Panc1 (cell line): ENCODE measurements around the gene ORC5. TPM values are rescaled to one million over a fixed set of nuclear protein-coding genes. Genes with fewer than 3 reads are reported as not detected.

Experiments used
- ATAC-seq: fragments of 200-7000 bp; cut with Tn5 transposase; 2 replicates; pipeline ENCODE4 v1.9.1; 2020; ENCODE audit warnings: mild to moderate bottlenecking, moderate library complexity
- BruUV-seq: library from RNA; stranded (reverse); fragments of 400-500 nt; replicated peaks from 2 replicates; lab custom pipeline; 2021; lab: Mats Ljungman, UMichigan
- CTCF ChIA-PET: fragments of 300-600 bp; sonication (Branson Sonifier 250); formaldehyde crosslinking; loops from one replicate; lab custom pipeline; 2022; ENCODE audit warnings: antibody characterized with exemption; lab: Charles Lee
- POLR2A ChIA-PET: fragments of 300-600 bp; sonication (Branson Sonifier 250); formaldehyde crosslinking; loops from one replicate; lab custom pipeline; 2022; ENCODE audit warnings: antibody characterized with exemption; lab: Charles Lee
- DNase-seq: peaks from one replicate; pipeline ENCODE4 v3.0.0-alpha.2; 2010; ENCODE audit warnings: low read depth, low spot score
- H3K27ac ChIP-seq: 2 replicates; pipeline ENCODE4 v1.5.1; 2011; ENCODE audit warnings: mild to moderate bottlenecking, low read length, inconsistent platforms
- H3K27me3 ChIP-seq: fragments of 200-500 bp; sonication (Bioruptor generic); 2 replicates; pipeline ENCODE4 v1.6.0; 2014; ENCODE audit warnings: low read length, inconsistent platforms; ENCODE audit not compliant: control insufficient read depth, insufficient read depth
- H3K36me3 ChIP-seq: fragments of 200-500 bp; sonication (Bioruptor generic); 2 replicates; pipeline ENCODE4 v1.5.1; 2014; ENCODE audit warnings: inconsistent platforms, mild to moderate bottlenecking, low read length, moderate library complexity; ENCODE audit not compliant: control insufficient read depth, insufficient read depth
- H3K4me1 ChIP-seq: 2 replicates; pipeline ENCODE4 v1.5.1; 2011; ENCODE audit warnings: inconsistent platforms, mild to moderate bottlenecking, low read length, moderate library complexity; ENCODE audit not compliant: control insufficient read depth, insufficient read depth
- H3K4me3 ChIP-seq, 2 experiments: 2 replicates each; pipeline ENCODE4 v1.5.1; 2011 to 2012; ENCODE audit warnings: low read depth in 2 of 2, low read length in 2 of 2, mild to moderate bottlenecking in 2 of 2, inconsistent platforms in 1 of 2, moderate library complexity in 1 of 2
- H3K9me3 ChIP-seq: fragments of 200-500 bp; sonication (Bioruptor generic); 2 replicates; pipeline ENCODE4 v1.5.1; 2014; ENCODE audit warnings: low read depth, mild to moderate bottlenecking, inconsistent platforms, low read length, moderate library complexity; ENCODE audit not compliant: control insufficient read depth, insufficient read depth
- CTCF ChIP-seq: fragments of 450-650 bp; IDR thresholded peaks from 2 replicates; pipeline ENCODE4 v1.5.1; 2017; ENCODE audit warnings: mild to moderate bottlenecking
- POLR2AphosphoS5 ChIP-seq: IDR thresholded peaks from 2 replicates; pipeline ENCODE4 v1.6.1; 2012; ENCODE audit warnings: mild to moderate bottlenecking, low read depth, low read length, moderate library complexity
- SIN3A ChIP-seq: IDR thresholded peaks from 2 replicates; pipeline ENCODE4 v1.6.1; 2012; ENCODE audit warnings: low read depth, mild to moderate bottlenecking, low read length, moderate library complexity, borderline replicate concordance; ENCODE audit not compliant: insufficient read depth
- TCF7L2 ChIP-seq: IDR thresholded peaks from 2 replicates; pipeline ENCODE4 v1.6.1; 2011; ENCODE audit warnings: mild to moderate bottlenecking, low read depth, low read length, inconsistent platforms
- in situ Hi-C: cut with HindIII; loops from 2 replicates; pipeline ENCODE4 v1.10.0; 2016; ENCODE audit warnings: low sequenced_read_pairs, low pct_unique_long_range_greater_than_20kb
- intact Hi-C: fragments of 100-400 bp; cut with micrococcal nuclease; formaldehyde crosslinking; loops from one replicate; pipeline ENCODE4 v1.10.0; 2022; ENCODE audit not compliant: unreplicated experiment
- total RNA-seq: library from RNA; stranded (reverse); gene quantifications from one replicate; pipeline ENCODE4 v1.2.1, GENCODE V29; 2021; ENCODE audit not compliant: unreplicated experiment
- TF ChIP-seq, protein P1 (sequence below), 2 experiments: IDR thresholded peaks; 2 replicates each; pipeline ENCODE4 v1.6.1; 2011 to 2012; ENCODE audit warnings: low read depth in 2 of 2, control low read depth in 1 of 2, low read length in 1 of 2, mild to moderate bottlenecking in 1 of 2, moderate library complexity in 1 of 2; ENCODE audit not compliant: insufficient read depth in 1 of 2

The ORC5 gene
- total RNA-seq, 1 experiment from 2014 or later = 24.6 TPM

DNA sequence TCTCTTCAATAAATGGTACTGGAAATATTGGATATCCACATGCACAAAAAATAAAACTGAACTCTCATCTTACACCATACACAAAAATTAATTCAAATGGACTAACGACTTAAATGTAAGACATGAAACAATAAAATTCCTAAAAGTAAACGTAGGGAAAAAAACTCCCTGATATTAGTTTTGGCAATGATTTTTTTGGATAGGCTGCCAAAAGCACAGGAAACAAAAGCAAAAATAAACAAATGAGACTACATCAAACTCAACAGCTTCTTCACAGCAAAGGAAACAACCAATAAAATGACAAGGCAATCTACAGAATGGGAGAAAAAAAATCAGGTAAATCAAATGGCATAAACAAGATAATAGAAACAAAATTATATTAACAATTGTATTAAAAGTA, 65.7 kb downstream of the ORC5 start:
- no peak for TF ChIP-seq TCF7L2
- no peak for TF ChIP-seq SIN3A
- TF ChIP-seq CTCF = no peak
- TF ChIP-seq, protein P1, sequence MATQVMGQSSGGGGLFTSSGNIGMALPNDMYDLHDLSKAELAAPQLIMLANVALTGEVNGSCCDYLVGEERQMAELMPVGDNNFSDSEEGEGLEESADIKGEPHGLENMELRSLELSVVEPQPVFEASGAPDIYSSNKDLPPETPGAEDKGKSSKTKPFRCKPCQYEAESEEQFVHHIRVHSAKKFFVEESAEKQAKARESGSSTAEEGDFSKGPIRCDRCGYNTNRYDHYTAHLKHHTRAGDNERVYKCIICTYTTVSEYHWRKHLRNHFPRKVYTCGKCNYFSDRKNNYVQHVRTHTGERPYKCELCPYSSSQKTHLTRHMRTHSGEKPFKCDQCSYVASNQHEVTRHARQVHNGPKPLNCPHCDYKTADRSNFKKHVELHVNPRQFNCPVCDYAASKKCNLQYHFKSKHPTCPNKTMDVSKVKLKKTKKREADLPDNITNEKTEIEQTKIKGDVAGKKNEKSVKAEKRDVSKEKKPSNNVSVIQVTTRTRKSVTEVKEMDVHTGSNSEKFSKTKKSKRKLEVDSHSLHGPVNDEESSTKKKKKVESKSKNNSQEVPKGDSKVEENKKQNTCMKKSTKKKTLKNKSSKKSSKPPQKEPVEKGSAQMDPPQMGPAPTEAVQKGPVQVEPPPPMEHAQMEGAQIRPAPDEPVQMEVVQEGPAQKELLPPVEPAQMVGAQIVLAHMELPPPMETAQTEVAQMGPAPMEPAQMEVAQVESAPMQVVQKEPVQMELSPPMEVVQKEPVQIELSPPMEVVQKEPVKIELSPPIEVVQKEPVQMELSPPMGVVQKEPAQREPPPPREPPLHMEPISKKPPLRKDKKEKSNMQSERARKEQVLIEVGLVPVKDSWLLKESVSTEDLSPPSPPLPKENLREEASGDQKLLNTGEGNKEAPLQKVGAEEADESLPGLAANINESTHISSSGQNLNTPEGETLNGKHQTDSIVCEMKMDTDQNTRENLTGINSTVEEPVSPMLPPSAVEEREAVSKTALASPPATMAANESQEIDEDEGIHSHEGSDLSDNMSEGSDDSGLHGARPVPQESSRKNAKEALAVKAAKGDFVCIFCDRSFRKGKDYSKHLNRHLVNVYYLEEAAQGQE (IDR thresholded peaks at IDR 0.05; ENCODE audit: insufficient read depth in 1 of 2, low read depth in 2 of 2, low read length in 1 of 2) = no peak
- TF ChIP-seq POLR2AphosphoS5 = no peak
- intact Hi-C loops (no loop called here), in situ Hi-C loops (no loop called here)
- BruUV-seq = no TSS peak
- ATAC-seq (no peak), DNase-seq (no peak)
- no peaks in the 10 kb centered on the region for H3K36me3 ChIP-seq
- POLR2A ChIA-PET = no interaction called here
- no peaks in the 10 kb centered on the region for H3K4me1 ChIP-seq
- no peak overlapping the region for H3K27ac ChIP-seq
- no peaks in the 10 kb centered on the region for H3K27me3 ChIP-seq
- no peaks in the 10 kb centered on the region for H3K9me3 ChIP-seq
- CTCF ChIA-PET = no interaction called here
- no peak overlapping the region for H3K4me3 ChIP-seq

GRCh38 chr7:104137971-104138370, 69.8 kb downstream of the ORC5 start:
- no peak for ATAC-seq
- POLR2A ChIA-PET = no interaction called here
- H3K4me1 ChIP-seq = no peaks in the 10 kb centered on the region
- no peak overlapping the region for H3K4me3 ChIP-seq
- CTCF ChIA-PET = no interaction called here
- DNase-seq = no peak
- no peak overlapping the region for H3K27ac ChIP-seq
- TF ChIP-seq, protein P1 (IDR thresholded peaks at IDR 0.05; ENCODE audit: insufficient read depth in 1 of 2, low read depth in 2 of 2, low read length in 1 of 2) = no peak
- in situ Hi-C loops (no loop called here), intact Hi-C loops (no loop called here)
- no peaks in the 10 kb centered on the region for H3K9me3 ChIP-seq
- no TSS peak for BruUV-seq
- H3K27me3 ChIP-seq = no peaks in the 10 kb centered on the region
- H3K36me3 ChIP-seq = no peaks in the 10 kb centered on the region; the same call in 1 of the 2 replicates
